Measurements from ENCODE around the gene PHGDH. TPM values are rescaled to one million over a fixed set of nuclear protein-coding genes. Genes with fewer than 3 reads are reported as not detected.
"Not testable (repeated sequence)": the region's sequence is repeated elsewhere in the genome, so short reads cannot be mapped to it uniquely, and the experiment has no call there.

The PHGDH gene
- total RNA-seq, 1 donor from 2014 or later = 217 TPM

DNA sequence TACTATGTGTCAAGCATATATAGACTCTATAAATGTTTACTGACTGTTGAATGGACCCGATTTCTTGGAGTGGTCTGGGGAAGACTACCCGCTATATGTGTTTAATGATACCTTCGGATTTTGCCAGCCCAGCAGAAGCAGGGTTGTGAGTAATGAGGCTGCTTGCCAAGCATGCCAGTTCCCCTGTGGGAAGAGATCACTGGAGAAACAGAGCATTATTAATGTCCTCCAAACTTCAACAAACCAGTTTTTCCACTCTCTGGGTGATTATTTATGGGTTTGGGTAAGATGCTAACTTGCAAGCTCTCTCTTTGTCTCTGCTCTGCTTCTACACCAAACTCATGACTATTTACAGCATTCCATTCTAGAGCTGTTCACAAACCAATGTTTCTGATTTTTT lies 25.1 kb upstream of the PHGDH start:
- peak overlapping the region; percentile 9 for H3K4me3 Mint-ChIP-seq

DNA sequence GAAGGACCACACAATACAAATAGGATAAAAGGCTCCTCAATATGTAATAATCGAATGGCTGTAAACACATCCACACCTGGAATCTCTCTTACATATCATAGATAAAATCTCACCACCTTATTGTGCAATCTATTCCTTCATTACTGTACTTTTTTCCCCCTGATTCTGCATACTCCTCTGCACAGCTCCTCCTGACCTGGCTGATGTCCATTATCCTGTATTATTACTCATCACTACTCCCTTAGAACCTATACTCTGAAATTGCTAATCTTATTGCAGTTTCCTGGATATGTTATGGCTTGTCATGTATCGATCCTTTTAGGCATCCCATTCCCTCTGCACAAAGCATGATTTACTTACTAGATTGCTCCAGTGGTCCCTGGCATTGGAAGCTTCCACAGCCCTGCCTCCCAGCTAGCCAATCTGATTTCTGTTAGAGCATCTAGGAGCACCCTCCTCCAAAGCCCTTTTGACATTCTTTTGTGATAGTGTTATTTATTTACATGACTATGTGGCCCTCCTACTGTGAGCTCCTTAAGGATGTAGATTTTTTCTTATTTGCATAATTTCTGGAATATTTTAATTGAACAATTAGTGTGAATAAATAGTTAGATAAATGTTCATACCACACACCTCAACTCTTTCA lies 24.2 kb upstream of the PHGDH start:
- H3K4me3 Mint-ChIP-seq = no peak overlapping the region
- H3K36me3 Mint-ChIP-seq = no peaks in the 10 kb centered on the region
- H3K4me1 Mint-ChIP-seq (ENCODE audit: unreplicated experiment) = peaks cover 10% of the 10 kb centered on the region
- TF ChIP-seq CTCF (conservative IDR thresholded peaks at IDR 0.05) = no peak
- H3K27me3 Mint-ChIP-seq = no peaks in the 10 kb centered on the region
- H3K27ac Mint-ChIP-seq = peak overlapping the region; percentile 66
- no peak for DNase-seq (ENCODE audit: extremely low spot score, unreplicated experiment)
- H3K9me3 Mint-ChIP-seq = no peaks in the 10 kb centered on the region

More for the DNA sequence above, 25.1 kb upstream of the PHGDH start:
- no peak for TF ChIP-seq CTCF (conservative IDR thresholded peaks at IDR 0.05)
- H3K36me3 Mint-ChIP-seq = no peaks in the 10 kb centered on the region
- peaks cover 10% of the 10 kb centered on the region for H3K4me1 Mint-ChIP-seq (ENCODE audit: unreplicated experiment)
- H3K27ac Mint-ChIP-seq = peak overlapping the region; percentile 66
- no peaks in the 10 kb centered on the region for H3K27me3 Mint-ChIP-seq
- no peaks in the 10 kb centered on the region for H3K9me3 Mint-ChIP-seq
- DNase-seq (ENCODE audit: extremely low spot score, unreplicated experiment) = no peak

- no peak for TF ChIP-seq CTCF (conservative IDR thresholded peaks at IDR 0.05)
- Mint-ChIP-seq H3K4me1 (ENCODE audit: unreplicated experiment) (peaks cover 10% of the 10 kb centered on the region), H3K27me3 (no peaks in the 10 kb centered on the region), H3K9me3 (no peaks in the 10 kb centered on the region), H3K36me3 (no peaks in the 10 kb centered on the region), H3K4me3 (peak overlapping the region; percentile 30), H3K27ac (peak overlapping the region; percentile 70)
- no peak for DNase-seq (ENCODE audit: extremely low spot score, unreplicated experiment)
Measured at GRCh38 chr1:119688810-119689209, 22.9 kb upstream of the PHGDH start.

- Mint-ChIP-seq H3K27me3 (no peaks in the 10 kb centered on the region), H3K9me3 (no peaks in the 10 kb centered on the region)
- no peak for TF ChIP-seq CTCF (conservative IDR thresholded peaks at IDR 0.05)
Measured at GRCh38 chr1:119689511-119689910, 22.2 kb upstream of the PHGDH start.

DNA sequence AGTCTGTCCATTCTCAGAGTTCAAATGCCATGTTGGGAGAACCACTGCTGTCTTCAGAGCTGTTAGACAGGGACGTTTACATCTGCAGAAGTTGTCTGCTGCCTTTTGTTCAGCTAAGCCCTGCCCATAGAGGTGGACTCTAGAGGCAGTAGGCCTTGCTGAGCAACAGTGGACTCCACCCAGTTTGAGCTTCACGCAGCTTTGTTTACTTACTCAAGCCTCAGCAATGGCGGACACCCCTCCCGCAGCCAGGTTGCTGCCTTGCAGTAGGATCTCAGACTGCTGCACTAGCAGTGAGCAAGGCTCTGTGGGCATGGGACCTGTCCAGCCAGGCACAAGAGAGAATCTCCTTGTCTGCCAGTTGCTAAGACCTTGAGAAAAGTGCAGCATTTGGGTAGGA lies 14.9 kb upstream of the PHGDH start:
- not testable (repeated sequence) for H3K27ac Mint-ChIP-seq; H3K4me1 Mint-ChIP-seq (ENCODE audit: unreplicated experiment); H3K4me3 Mint-ChIP-seq; H3K36me3 Mint-ChIP-seq; H3K27me3 Mint-ChIP-seq; DNase-seq (ENCODE audit: extremely low spot score, unreplicated experiment)
- peaks cover 10% of the 10 kb centered on the region for H3K9me3 Mint-ChIP-seq

More at GRCh38 chr1:119689511-119689910, 22.2 kb upstream of the PHGDH start:
- no peak for DNase-seq (ENCODE audit: extremely low spot score, unreplicated experiment)
- Mint-ChIP-seq H3K36me3 (no peaks in the 10 kb centered on the region), H3K27ac (no peak overlapping the region), H3K4me3 (no peak overlapping the region), H3K4me1 (ENCODE audit: unreplicated experiment) (peaks cover 5% of the 10 kb centered on the region)

GRCh38 chr1:119697598-119697997 lies 14.1 kb upstream of the PHGDH start:
- no peak overlapping the region for H3K27ac Mint-ChIP-seq
- TF ChIP-seq CTCF (conservative IDR thresholded peaks at IDR 0.05) = no peak
- no peaks in the 10 kb centered on the region for H3K27me3 Mint-ChIP-seq
- DNase-seq (ENCODE audit: extremely low spot score, unreplicated experiment) = no peak
- H3K9me3 Mint-ChIP-seq = peaks cover 18% of the 10 kb centered on the region
- peaks cover 7% of the 10 kb centered on the region for H3K4me1 Mint-ChIP-seq (ENCODE audit: unreplicated experiment)
- no peaks in the 10 kb centered on the region for H3K36me3 Mint-ChIP-seq
- no peak overlapping the region for H3K4me3 Mint-ChIP-seq
